ENCODE measurements around the gene FXR2.

FXR2 gene

DNA sequence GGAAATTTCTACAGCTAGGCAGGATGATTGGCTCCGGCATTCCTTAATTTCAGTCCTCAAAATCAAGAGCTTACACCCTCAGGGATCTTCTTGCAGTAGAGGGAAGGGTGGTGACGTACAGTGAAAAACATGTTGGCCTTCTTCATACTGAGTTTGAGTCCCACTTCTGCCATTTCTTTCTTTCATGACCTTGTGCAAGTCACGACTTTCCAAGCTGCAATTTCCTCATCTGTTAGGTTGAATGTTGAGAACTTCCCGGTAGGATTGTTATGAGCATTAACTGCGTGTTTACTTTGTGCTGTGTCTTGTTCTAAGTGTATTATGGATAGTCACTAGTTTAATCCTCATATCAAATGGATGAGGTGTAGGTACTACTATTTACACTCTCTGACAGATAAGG, 45.1 kb downstream of the FXR2 start:
- DNase-seq = no peak

GRCh38 chr17:7563115-7563869, 51.4 kb downstream of the FXR2 start:
- no peak for DNase-seq

DNA sequence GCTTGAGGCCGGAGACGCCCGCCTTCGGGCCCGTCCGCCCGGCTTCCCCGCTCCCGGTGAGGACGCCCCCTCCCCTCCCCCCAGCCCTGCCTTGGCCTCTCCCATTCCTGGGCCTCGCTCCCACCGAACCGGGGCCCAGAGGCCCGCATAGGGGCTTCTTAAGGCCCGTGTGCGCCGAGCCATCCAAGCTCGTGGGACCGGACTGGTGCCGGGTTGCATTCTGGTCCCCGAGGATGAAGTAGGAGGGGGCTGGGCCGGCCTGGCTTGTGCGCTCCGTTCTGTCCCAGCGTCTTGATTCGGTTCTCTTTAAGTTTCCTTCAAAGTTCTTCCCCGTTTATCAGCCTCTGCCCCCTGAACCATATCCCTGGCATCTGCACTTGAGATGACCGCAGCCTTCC, 52.5 kb downstream of the FXR2 start:
- no peak for DNase-seq

GRCh38 chr17:7561589-7562207, 53.0 kb downstream of the FXR2 start, which contains the start of gene SENP3:
TSS of gene SENP3 (plus strand) at chr17:7561919. CDS start at chr17:7563077, 1,158 bp downstream.
- peak; percentile 91 for DNase-seq

DNA sequence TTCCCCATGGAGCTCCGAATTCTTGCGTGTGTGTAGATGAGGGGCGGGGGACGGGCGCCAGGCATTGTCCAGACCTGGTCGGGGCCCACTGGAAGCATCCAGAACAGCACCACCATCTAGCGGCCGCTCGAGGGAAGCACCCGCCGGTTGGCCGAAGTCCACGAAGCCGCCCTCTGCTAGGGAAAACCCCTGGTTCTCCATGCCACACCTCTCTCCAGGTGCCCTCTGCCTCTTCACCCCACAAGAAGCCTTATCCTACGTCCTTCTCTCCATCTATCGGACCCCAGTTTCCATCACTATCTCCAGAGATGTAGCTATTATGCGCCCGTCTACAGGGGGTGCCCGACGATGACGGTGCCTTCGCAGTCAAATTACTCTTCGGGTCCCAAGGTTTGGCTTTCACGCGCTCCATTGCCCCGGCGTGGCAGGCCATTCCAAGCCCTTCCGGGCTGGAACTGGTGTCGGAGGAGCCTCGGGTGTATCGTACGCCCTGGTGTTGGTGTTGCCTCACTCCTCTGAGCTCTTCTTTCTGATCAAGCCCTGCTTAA, 53.6 kb downstream of the FXR2 start:
- DNase-seq = peak; percentile 88

DNA sequence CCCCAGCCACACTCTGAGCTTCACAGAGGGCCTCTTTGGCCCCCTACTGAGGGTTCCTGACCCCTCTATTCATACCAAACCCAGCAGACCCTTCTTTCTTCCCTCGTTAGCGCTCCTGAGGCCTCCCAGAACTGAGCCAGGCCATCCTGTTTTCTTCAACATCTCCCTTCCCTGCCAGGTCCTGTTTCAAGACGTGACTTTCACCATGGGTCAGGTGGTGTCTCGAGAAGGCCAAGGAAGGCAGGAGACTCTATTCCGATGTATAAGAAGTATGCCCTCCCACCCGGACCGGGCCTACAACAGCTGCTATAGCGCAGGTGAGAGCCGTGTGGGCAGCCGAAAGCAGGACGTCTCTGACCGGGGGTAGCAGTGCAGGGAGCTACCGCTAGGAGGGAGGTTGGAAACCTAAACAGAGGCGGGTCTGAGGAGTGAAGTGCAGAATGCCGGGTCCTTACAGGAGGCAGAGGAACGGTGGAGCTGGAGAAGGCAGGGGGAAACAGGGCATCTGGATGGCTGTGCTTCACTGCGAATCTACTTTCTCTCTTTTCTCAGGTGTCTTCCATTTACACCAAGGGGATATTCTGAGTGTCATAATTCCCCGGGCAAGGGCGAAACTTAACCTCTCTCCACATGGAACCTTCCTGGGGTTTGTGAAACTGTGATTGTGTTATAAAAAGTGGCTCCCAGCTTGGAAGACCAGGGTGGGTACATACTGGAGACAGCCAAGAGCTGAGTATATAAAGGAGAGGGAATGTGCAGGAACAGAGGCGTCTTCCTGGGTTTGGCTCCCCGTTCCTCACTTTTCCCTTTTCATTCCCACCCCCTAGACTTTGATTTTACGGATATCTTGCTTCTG, 54.3 kb downstream of the FXR2 start:
- DNase-seq = peak; percentile 65

DNA sequence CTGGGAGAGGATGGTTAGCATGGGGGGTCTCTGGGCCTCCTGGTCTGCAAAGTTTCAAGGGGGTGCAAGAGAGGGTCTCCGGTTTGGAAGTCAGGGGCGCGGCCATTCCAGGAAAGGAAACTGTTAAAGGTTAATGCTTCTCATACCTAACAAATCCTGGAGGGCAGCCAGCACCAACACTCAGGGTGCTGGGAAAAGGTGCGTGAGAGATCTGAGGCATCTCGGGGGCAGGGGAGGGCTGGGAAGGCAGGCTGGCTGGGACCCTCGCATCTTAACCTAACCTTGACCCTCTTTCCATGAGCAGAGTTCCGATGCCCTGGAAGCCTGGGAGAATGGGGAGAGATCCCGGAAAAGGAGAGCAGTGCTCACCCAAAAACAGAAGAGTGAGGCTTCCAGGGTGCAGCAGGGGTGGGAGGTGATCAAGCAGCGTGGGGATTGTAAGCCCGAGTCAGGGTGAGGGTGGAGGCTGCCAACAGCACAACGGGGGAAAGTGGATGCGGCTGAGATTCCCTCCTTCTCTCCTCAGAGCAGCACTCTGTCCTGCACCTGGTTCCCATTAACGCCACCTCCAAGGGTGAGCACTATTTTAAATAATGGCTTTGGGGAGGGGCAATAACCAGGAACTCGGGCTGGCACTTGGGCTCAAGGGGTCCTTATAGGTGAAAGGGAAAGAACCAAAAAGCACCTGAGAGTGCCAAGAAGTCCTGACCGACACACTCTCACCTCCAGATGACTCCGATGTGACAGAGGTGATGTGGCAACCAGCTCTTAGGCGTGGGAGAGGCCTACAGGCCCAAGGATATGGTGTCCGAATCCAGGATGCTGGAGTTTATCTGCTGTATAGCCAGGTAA, 55.2 kb downstream of the FXR2 start:
- DNase-seq = no peak

- no peak for DNase-seq
Measured at GRCh38 chr17:7558544-7559319, 56.0 kb downstream of the FXR2 start, which contains the start of gene TNFSF13. TSS of gene TNFSF13 (plus strand) at chr17:7558750. CDS start at chr17:7559040, 290 bp downstream.

- no peak for DNase-seq
Measured at GRCh38 chr17:7557775-7558543, 56.7 kb downstream of the FXR2 start.

- no peak for DNase-seq
Measured at GRCh38 chr17:7557147-7557764, 57.4 kb downstream of the FXR2 start.

- DNase-seq = no peak
Measured at GRCh38 chr17:7556627-7557026, 58.1 kb downstream of the FXR2 start.

GRCh38 chr17:7555320-7555948, 59.3 kb downstream of the FXR2 start:
- DNase-seq = no peak

DNA sequence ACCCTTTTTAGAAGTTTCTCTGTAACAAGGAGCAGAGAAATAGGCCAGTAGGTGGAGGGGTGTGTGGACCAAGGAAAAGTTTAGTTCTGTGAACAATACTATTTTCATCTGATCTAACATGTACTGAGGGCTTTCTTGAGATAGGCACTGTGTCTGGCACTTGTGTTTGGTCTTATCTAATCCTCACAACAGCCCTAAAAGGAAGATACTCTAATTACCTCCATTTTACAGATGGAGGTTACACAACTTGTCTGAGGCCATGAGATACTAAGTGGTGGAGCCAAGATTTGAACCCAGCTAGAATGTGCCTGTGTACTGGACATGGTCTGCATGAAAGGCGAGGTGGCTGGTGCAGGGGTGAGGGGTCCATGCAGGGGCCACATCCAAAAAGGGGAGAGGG, 61.3 kb downstream of the FXR2 start:
- no peak for DNase-seq

DNA sequence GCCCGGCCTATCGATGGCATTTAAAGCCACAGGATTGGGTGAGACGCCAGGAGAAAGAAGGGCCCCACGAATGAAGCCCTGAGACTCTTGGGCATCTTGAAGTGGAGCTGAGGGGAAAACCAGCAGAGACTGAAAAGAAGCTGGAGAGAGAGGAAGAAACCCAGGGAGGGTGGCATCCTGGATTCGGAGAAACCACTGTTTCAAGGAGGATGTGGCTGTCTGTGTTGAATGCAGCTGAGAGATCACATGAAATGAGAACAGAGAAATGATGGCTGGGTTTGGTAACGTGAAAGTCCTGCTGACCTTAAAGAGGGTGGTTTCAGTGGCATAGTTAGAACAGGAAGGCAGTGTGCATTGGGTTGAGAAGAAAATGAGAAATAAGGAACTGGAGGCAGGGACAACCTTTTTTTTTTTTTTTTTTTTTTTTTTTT, 62.1 kb downstream of the FXR2 start:
- DNase-seq = no peak

GRCh38 chr17:7551396-7551795, 63.3 kb downstream of the FXR2 start:
- no peak for DNase-seq

DNA sequence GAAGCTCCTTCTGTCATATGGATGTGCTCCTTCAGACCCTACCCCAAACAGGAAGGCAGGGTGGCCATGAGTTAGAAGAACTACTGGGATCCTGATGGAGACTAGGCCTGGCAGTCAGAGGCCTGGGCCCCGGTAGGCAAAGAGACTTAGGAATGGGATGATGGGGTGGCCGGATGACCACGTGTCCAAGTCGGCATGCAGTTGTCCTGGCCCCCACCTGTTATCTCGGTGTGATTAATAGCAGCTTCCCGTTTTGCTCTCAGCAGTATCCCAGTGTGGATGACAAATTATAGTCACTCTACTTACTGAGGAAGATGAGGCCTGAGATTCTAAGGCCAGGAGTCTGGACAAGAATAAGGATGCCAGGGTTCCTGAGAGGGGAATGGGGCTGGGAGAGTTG, 64.4 kb downstream of the FXR2 start:
- no peak for DNase-seq

- DNase-seq = peak; percentile 52
Measured at GRCh38 chr17:7549401-7550055, 65.2 kb downstream of the FXR2 start.

DNA sequence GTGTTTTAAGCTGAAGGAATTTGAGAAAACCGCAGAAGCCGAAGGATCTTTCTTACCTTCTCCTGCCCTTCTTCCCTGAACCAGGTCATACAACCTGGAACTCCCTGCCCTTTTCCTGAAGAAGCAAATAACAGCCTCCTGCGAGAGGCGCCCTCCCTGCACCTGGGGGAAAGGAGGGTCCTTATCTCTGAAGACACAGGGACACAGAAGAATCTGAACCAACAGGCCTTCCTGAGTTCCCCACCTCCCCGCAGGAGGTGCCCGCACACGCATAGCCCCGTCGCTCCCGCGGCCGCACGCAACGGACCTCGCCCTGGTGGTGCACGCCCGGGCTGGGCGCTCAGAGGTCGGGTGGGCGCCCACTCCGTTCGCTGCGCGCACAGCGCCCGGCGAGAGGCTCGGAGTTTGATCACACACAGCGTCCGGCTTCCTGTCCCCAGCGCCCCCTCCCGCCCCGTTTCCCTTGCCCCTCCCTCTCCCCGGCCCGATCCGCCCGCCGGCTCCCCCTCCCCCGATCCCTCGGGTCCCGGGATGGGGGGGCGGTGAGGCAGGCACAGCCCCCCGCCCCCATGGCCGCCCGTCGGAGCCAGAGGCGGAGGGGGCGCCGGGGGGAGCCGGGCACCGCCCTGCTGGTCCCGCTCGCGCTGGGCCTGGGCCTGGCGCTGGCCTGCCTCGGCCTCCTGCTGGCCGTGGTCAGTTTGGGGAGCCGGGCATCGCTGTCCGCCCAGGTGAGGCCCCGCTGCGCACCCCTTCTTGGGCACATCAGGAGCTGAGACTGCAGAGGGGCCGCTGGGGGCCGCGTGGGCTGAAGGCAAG, 65.9 kb downstream of the FXR2 start, which contains the start of gene TNFSF12:
Gene TNFSF12 (plus strand): TSS at position 474 of the 816 bp plus-strand sequence. CDS start 96 bp downstream, at position 570.
- DNase-seq = peak; percentile 68

Data from activated CD4-positive, CD25-positive, alpha-beta regulatory T cell treated with anti-CD3 and anti-CD28 coated beads, Interleukin-2, amount 50 U/mL, for 72 hours (primary cell).